HG02571 (cell line): Measurements from ENCODE around the gene ARAP2.
"Not testable (repeated sequence)": the region's sequence is repeated elsewhere in the genome, so short reads cannot be mapped to it uniquely, and the experiment has no call there.

Experiments used
- ATAC-seq: cut with Tn5 transposase; IDR thresholded peaks from one replicate; pipeline ENCODE4 v1.9.1; 2021; ENCODE audit warnings: mild to moderate bottlenecking, moderate library complexity; ENCODE audit not compliant: unreplicated experiment

Gene ARAP2

DNA sequence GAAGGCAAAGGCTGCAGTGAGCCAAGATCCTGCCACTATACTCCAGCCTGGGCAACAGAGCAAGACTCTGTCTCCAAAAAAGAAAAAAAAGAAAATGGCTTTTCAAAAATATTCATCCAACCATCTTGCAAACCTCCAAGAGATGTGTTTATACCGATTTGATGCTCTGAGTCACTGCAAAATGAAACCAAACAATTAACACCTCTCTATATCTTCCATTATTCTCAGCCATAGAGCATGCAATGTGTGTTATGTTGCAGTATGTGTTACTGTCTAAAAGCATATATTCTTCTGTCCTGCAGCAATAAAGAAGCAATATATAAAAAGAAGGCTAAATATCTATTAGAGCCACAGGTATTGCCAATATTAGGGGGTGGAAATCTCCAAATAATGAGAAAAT lies 51.4 kb downstream of the ARAP2 start:
- no peak for ATAC-seq

DNA sequence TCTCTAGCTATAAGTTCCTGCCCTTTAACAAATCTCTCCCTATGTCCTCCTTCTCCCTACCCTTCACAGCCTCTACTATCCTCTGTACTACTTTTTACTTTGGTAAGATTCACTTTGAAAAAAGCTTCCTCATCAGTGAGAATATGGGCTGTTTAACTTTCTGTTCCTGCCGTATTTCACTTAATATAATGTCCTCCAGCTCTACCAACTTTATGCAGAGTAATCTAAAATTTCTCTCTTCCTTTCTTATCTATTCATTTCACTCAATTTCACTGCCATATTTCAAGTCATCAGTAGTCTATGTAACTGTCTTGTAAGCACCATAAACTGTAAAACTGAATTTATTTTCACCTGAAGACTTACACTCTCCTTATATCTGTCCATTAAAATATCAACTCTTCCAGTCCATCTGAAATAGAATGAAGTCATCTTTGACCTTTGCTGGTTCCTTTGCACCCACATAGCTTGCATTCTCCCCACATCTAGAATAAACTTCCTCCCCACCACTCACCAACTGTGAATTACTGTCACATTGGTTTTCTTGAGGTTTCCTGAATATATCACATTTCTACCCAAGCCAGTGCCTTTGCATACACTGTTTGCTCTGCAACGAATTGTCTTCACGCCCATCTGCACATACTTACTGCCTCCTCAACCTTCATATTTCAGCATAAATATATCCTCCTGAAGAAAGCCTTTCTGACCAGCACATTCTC lies 54.6 kb downstream of the ARAP2 start:
- ATAC-seq, result peak; percentile 59

DNA sequence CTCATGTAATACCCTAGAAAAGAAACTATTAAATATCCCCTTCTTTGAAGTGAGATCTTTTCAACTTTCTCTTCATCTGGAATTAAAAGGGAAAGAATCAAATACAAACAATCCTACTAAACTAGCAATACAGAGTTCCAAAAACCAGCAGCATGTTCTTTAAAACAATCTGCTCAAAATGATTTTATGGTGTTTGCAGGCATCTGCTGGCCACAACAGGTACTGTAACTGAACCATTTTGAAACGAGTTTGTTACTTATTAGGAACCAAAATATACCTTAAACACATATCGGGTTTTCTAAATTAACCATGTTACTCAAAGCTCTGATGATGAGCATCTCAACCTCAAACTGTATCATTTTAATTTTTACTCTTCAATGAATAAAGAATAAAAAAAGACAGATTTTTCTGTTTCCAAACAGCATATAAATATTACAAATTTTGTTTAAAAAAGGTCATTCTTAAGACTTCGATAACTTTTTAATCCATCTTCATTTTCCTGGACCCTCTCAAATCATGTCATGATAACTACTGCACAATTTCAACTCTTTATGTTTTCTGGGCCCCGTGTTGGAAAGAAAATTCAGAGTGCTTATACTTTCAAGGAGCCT lies 56.5 kb downstream of the ARAP2 start:
- no peak for ATAC-seq

DNA sequence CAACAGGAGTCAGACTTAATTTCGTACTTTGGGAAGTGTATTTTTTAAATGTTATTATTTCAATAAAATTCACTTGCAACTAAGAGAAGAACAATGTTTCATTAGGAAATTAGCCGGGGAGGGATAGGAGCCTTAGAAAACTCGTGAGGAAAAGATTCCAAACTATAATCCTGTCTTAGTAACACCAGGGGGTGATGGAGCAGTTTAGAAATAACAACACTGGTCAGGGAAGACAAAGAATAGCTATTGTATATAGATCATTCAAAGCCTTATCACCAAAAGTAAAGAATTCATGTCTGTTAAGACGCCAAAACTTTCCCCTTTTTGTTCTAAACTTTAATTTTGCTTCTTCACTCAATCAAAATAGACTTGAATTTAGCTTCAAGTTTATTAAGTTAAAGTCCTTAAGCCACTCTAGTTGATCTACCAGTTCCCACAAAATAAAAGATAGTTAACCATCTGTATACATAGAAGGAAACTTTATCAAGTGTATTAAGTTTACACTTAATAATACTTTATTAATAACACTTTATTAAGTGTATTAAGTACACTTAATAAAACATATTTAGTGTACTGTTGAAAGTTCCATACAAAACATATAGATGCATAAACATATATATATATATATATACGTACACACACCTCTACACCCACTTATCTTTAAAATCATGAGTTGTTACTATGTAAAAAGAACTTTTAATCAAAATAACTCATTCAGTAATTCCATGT lies 60.5 kb downstream of the ARAP2 start:
- ATAC-seq, result no peak

- ATAC-seq, result peak; percentile 76
Measured at GRCh38 chr4:36183232-36183631, 61.1 kb downstream of the ARAP2 start.

DNA sequence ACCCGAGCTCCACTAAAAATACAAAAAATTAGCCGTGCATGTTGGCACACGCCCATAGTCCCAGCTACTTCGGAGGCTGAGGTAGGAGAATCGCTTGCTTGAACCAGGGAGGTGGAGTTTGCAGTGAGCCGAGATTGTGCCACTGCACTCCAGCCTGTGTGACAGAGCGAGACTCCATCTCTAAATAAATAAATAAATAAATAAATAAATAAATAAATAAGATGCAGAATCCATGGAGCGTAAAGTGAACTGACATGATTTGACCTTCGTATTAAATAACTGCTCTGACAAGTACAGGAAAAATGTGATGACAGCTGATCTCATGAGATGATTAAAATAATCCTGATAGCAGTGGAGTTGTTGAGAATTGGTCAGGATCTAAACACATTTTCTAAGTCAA lies 62.0 kb downstream of the ARAP2 start:
- ATAC-seq, result not testable (repeated sequence)

DNA sequence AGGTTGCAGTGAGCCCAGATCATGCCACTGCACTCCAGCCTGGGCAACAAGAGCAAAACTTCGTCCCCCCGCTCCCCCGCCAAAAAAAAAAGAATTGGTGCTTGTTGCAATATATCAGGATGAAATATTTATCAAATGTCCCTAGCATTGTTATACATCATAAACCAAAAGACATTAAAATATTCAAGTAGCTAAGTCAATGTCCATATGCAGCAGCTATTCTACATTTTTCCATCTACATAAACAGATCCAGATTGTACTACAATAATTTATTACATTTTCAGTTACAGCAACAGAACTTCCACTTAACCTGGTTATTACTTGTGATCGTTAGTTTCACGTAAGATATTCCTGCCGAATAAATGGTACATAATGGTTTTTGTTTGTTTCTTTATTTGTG lies 64.1 kb downstream of the ARAP2 start:
- no peak for ATAC-seq

- ATAC-seq, result no peak
Measured at GRCh38 chr4:36178484-36178883, 65.8 kb downstream of the ARAP2 start.

GRCh38 chr4:36177946-36178345 lies 66.4 kb downstream of the ARAP2 start:
- ATAC-seq, result no peak

GRCh38 chr4:36174570-36174969 lies 69.7 kb downstream of the ARAP2 start:
- no peak for ATAC-seq

DNA sequence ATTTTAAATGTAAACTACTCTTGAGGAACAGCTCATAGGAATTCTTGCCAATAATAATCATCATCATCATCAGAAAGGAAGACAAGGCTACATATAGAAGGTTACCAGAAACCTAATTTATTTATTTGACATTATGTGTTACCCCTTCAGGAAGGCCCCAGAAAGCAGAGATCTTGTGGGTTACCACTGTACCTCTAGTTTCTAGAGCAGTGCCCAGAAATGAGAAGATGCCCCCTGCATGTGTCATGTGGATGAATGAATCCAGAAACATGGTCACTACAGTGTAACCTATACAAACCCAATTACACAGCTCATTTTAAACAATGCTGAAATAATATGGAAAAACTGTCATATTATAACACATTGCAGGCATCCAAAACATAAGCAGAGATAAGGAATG lies 70.4 kb downstream of the ARAP2 start:
- ATAC-seq, result no peak

GRCh38 chr4:36172656-36173055 lies 71.7 kb downstream of the ARAP2 start:
- ATAC-seq, result no peak

GRCh38 chr4:36168127-36168878 lies 76.0 kb downstream of the ARAP2 start:
- ATAC-seq, result no peak

DNA sequence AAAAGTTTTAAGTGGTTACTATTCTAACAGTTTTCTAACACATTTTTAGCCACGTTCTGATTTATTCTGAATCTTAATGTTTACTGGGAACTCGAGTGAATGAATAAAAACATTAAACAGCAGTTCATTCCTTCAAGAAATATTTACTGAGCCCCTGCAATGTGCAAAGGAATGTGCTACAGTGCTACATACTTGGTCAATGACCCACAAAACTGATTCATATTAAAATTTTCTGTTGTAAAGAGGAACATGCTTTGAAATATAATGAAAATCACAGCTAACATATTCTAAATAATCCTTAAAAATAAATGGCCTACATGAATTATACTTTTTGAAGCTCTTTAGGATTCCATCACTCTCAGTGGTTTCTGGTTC lies 78.7 kb downstream of the ARAP2 start:
- no peak for ATAC-seq

GRCh38 chr4:36164900-36165630 lies 79.2 kb downstream of the ARAP2 start:
- ATAC-seq, result no peak

- no peak for ATAC-seq
Measured at GRCh38 chr4:36163198-36163597, 81.1 kb downstream of the ARAP2 start.

- ATAC-seq, result no peak
Measured at GRCh38 chr4:36159208-36159607, 85.1 kb downstream of the ARAP2 start.

- ATAC-seq, result no peak
Measured at GRCh38 chr4:36152735-36153134, 91.6 kb downstream of the ARAP2 start.

DNA sequence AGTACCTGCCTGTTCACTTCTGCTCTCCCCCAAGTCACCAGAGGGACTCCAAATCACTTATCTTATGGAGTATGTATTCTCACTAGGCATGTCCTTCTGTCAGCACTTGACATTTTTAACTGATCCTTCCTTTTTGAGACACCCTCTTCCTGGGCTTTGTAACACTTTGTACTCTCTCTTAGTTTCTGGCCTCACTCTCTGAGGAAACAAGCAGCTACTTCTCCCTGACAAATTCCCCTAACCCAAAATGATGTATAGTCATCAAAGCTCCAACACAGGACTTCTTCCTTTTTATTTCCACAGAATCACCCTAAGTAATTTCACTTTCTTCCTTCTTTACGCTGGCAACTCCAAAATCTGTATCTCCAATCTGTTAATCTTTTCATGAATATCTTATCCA lies 101.8 kb downstream of the ARAP2 start:
- no peak for ATAC-seq

- ATAC-seq, result no peak
Measured at GRCh38 chr4:36141186-36141585, 103.1 kb downstream of the ARAP2 start.

GRCh38 chr4:36140421-36140820 lies 103.9 kb downstream of the ARAP2 start:
- no peak for ATAC-seq
